Right renal cortex interstitium (tissue), 3 donors: ENCODE measurements around the gene FAM13C. TPM values are rescaled to one million over a fixed set of nuclear protein-coding genes. Genes with fewer than 3 reads are reported as not detected.
A peak's percentile ranks its signal among the peaks of the same experiment; 100 is the strongest.
"Not testable (repeated sequence)": the region's sequence is repeated elsewhere in the genome, so short reads cannot be mapped to it uniquely, and the experiment has no call there.

Source experiments
- DNase-seq, 3 donors: peaks; one replicate each; pipeline ENCODE4 v3.0.0-alpha.2; 2013; ENCODE audit warnings: low read depth in 3 of 3, low spot score in 2 of 3
- polyA plus RNA-seq, 3 donors: library from polyadenylated mRNA; unstranded; fragments of 120-200 nt; gene quantifications; one replicate each; pipeline ENCODE4 v1.2.1, GENCODE V29; 2013; ENCODE audit not compliant: insufficient read length in 3 of 3

FAM13C gene
- polyA plus RNA-seq, 3 donors, result 8.2 to 10.0 (median 9.3) TPM

GRCh38 chr10:59240582-59241183 is 121.7 kb downstream of the FAM13C start:
- peak; percentile 29 to 41 (median 38) for DNase-seq

GRCh38 chr10:59239108-59239507 is 123.2 kb downstream of the FAM13C start:
- DNase-seq, result not testable (repeated sequence)

- DNase-seq, result no peak
Observed at GRCh38 chr10:59237775-59238174, 124.6 kb downstream of the FAM13C start.

- DNase-seq, result no peak
Observed at GRCh38 chr10:59236064-59236697, 126.2 kb downstream of the FAM13C start.

- peak in 1 of 3 donors; percentile 13 for DNase-seq
Observed at GRCh38 chr10:59234816-59235429, 127.4 kb downstream of the FAM13C start.

- no peak for DNase-seq
Observed at GRCh38 chr10:59234194-59234593, 128.2 kb downstream of the FAM13C start.

- DNase-seq, result no peak
Observed at GRCh38 chr10:59229441-59229840, 132.9 kb downstream of the FAM13C start.

- DNase-seq, result no peak
Observed at GRCh38 chr10:59227136-59227673, 135.1 kb downstream of the FAM13C start.

GRCh38 chr10:59225211-59225610 is 137.1 kb downstream of the FAM13C start:
- no peak for DNase-seq

- not testable (repeated sequence) for DNase-seq
Observed at GRCh38 chr10:59223597-59223996, 138.8 kb downstream of the FAM13C start.

GRCh38 chr10:59222788-59223187 is 139.6 kb downstream of the FAM13C start:
- no peak for DNase-seq

GRCh38 chr10:59216178-59216869 is 146.0 kb downstream of the FAM13C start:
- no peak for DNase-seq

GRCh38 chr10:59214160-59214559 is 148.2 kb downstream of the FAM13C start:
- no peak for DNase-seq

GRCh38 chr10:59212301-59212798 is 150.0 kb downstream of the FAM13C start:
- no peak for DNase-seq

GRCh38 chr10:59206204-59206720 is 156.1 kb downstream of the FAM13C start:
- no peak for DNase-seq

Other genes starting within 250 kb of the FAM13C start
- gene PHYHIPL, start 185.9 kb downstream of the FAM13C start, polyA plus RNA-seq, result 10 to 100 TPM; 16.8 to 18.0 (median 17.2) TPM